Measurements from ENCODE around the gene NEDD4. TPM values are rescaled to one million over a fixed set of nuclear protein-coding genes. Genes with fewer than 3 reads are reported as not detected.

Gene NEDD4
- polyA plus RNA-seq, 1 of the 3 experiments (the other 2 are of a cell fraction), result 12.9 TPM

- no peak for TF ChIP-seq USF1 (IDR thresholded peaks at IDR 0.05; ENCODE audit: borderline replicate concordance, low read depth)
- TF ChIP-seq RFX5 (IDR thresholded peaks at IDR 0.05; ENCODE audit: low read length), result no peak
- TF ChIP-seq MXI1 (IDR thresholded peaks at IDR 0.05; ENCODE audit: low read depth, low read length), result no peak
- no peak for TF ChIP-seq MEF2A (IDR thresholded peaks at IDR 0.05; ENCODE audit: borderline replicate concordance, low read depth)
- no peak for TF ChIP-seq TCF12 (IDR thresholded peaks at IDR 0.05)
- no peak for TF ChIP-seq CHD2 (IDR thresholded peaks at IDR 0.05; ENCODE audit: low read length, partially characterized antibody)
- TF ChIP-seq SMC3 (IDR thresholded peaks at IDR 0.05; ENCODE audit: low read depth, low read length), result no peak
- no peak for TF ChIP-seq ZBTB33 (IDR thresholded peaks at IDR 0.05; ENCODE audit: borderline replicate concordance, low read depth)
- no peak for TF ChIP-seq TAF1 (IDR thresholded peaks at IDR 0.05; ENCODE audit: borderline replicate concordance, low read depth, low read length)
- TF ChIP-seq FOXJ3 (CRISPR knock-in tag; IDR thresholded peaks at IDR 0.05), result no peak
- TF ChIP-seq NRF1 (IDR thresholded peaks at IDR 0.05; ENCODE audit: low read depth, low read length), result no peak
- TF ChIP-seq EZH2phosphoT487 (IDR thresholded peaks at IDR 0.05; ENCODE audit: borderline replicate concordance, low read depth), result no peak
- no peak for TF ChIP-seq IRF3 (IDR thresholded peaks at IDR 0.05; ENCODE audit: low read depth, low read length)
- no peak for TF ChIP-seq YY1 (IDR thresholded peaks at IDR 0.05; ENCODE audit: low read depth)
- TF ChIP-seq USF2 (IDR thresholded peaks at IDR 0.05; ENCODE audit: borderline replicate concordance, low read depth, low read length), result no peak
- TF ChIP-seq NFIC (IDR thresholded peaks at IDR 0.05; ENCODE audit: borderline replicate concordance), result no peak
- TF ChIP-seq RAD21 (IDR thresholded peaks at IDR 0.05; ENCODE audit: low read length), result no peak
- TF ChIP-seq POLR2AphosphoS5 (IDR thresholded peaks at IDR 0.05; ENCODE audit: low read depth, low read length), result no peak
- Histone ChIP-seq H3K9me3 (peaks cover 2% of the 10 kb centered on the region; the same call in 1 of the 2 replicates), H3K79me2 (ENCODE audit: insufficient read depth) (peaks cover 80% of the 10 kb centered on the region), H2AFZ (ENCODE audit: low read depth) (no peak overlapping the region), H3K9me2 (no peaks in the 10 kb centered on the region; the same call in 1 of the 2 replicates), H3K9ac (no peak overlapping the region), H3K27me3 (ENCODE audit: insufficient read depth) (no peaks in the 10 kb centered on the region), H3K4me3 (ENCODE audit: low read depth in 2 of 2, low read length in 1 of 2) (peak overlapping the region in 1 of 2 experiments; percentile 24; a peak in 1 of 4 replicates), H3K27ac (ENCODE audit: low read depth in 2 of 2, low read length in 1 of 2) (peak overlapping the region in 1 of 2 experiments; percentile 26; a peak in 1 of 4 replicates), H3K4me1 (ENCODE audit: control insufficient read depth in 1 of 2, insufficient read depth in 2 of 2, low read depth in 1 of 2, low read length in 1 of 2) (peaks cover 4 to 12% of the 10 kb centered on the region in 2 experiments; a peak in 3 of 4 replicates), H4K20me1 (ENCODE audit: insufficient read depth) (no peaks in the 10 kb centered on the region), H3F3A (replicated peaks; ENCODE audit: insufficient read depth) (no peaks in the 10 kb centered on the region), H3K4me2 (peak overlapping the region; percentile 70; the same call in 1 of the 2 replicates), H3K36me3 (replicated peaks in 1 of 2; ENCODE audit: control insufficient read depth in 1 of 2, insufficient read depth in 2 of 2, low read length in 1 of 2) (peaks cover 0 to under 1% of the 10 kb centered on the region in 2 experiments)
- ChIA-PET CTCF (interaction anchor here (0.7 to 2.1 kb wide), 3 partner anchors 21 to 115 kb away, joined by 3 to 7 read pairs (median 4); no protein-coding TSS in a partner anchor), POLR2A (no interaction called here)
- DNase-seq, result no peak
- 65% methylated on average over 3 of the region's 3 CpGs for WGBS (ENCODE audit: low lambda C conversion rate)
Measured at GRCh38 chr15:55893852-55894251, 99.6 kb downstream of the NEDD4 start.
